Vagina (tissue), 2 donors: Measurements from ENCODE around the gene TEX264. TPM values are rescaled to one million over a fixed set of nuclear protein-coding genes. Genes with fewer than 3 reads are reported as not detected.
"Not testable (repeated sequence)": the region's sequence is repeated elsewhere in the genome, so short reads cannot be mapped to it uniquely, and the experiment has no call there.

Experiments
- DNase-seq, 2 donors: peaks; one replicate each; pipeline ENCODE4 v3.0.0-alpha.2; 2017; ENCODE audit errors: extremely low spot score in 2 of 2
- H3K27ac ChIP-seq: fragments of 200-600 bp; sonication (generic); one replicate; pipeline ENCODE4 v1.5.1; 2019
- H3K27me3 ChIP-seq: fragments of 200-600 bp; sonication (generic); one replicate; pipeline ENCODE4 v1.5.1; 2019
- H3K36me3 ChIP-seq, 2 donors: fragments of 200-600 bp; sonication (generic); one replicate each; pipeline ENCODE4 v1.5.1; 2017 to 2019
- H3K4me1 ChIP-seq: fragments of 200-600 bp; sonication (generic); one replicate; pipeline ENCODE4 v1.5.1; 2019
- H3K4me3 ChIP-seq, 2 donors: fragments of 200-600 bp; sonication (generic); 1 replicate in 1 of 2; 2 replicates in 1 of 2; pipeline ENCODE4 v1.5.1; 2016 to 2019
- H3K9me3 ChIP-seq: fragments of 200-600 bp; sonication (generic); one replicate; pipeline ENCODE4 v1.5.1; 2019
- POLR2A ChIP-seq, 2 donors: fragments of 450-650 bp; IDR thresholded peaks; one replicate each; pipeline ENCODE4 v1.6.1; 2017; ENCODE audit warnings: antibody characterized with exemption in 2 of 2, mild to moderate bottlenecking in 2 of 2, moderate library complexity in 2 of 2
- POLR2AphosphoS5 ChIP-seq, 2 donors: sonication (generic); formaldehyde crosslinking; IDR thresholded peaks; one replicate each; pipeline ENCODE4 v1.9.0; 2017; ENCODE audit warnings: antibody characterized with exemption in 2 of 2, mild to moderate bottlenecking in 2 of 2, low read depth in 1 of 2; ENCODE audit not compliant: insufficient read depth in 1 of 2
- intact Hi-C: fragments of 100-400 bp; cut with DNase I; formaldehyde crosslinking; loops from one replicate; pipeline ENCODE4 v1.15.1; 2023
- total RNA-seq: library from RNA; depleted of rRNA; stranded (reverse); fragments of >200 nt; gene quantifications from one replicate; pipeline ENCODE4 v1.2.3, GENCODE V29; 2016
- TF ChIP-seq, protein P1 (sequence below), 3 experiments: fragments of 450-650 bp in 2 of 3; fragments of 200-600 bp in 1 of 3; sonication (generic) in 1 of 3; IDR thresholded peaks; one replicate each; pipeline ENCODE4 v1.5.1; 2017 to 2019; ENCODE audit warnings: antibody characterized with exemption in 3 of 3, mild to moderate bottlenecking in 2 of 3, moderate library complexity in 2 of 3

Gene TEX264
- total RNA-seq, 1 donor from 2014 or later: 66.8 TPM

DNA sequence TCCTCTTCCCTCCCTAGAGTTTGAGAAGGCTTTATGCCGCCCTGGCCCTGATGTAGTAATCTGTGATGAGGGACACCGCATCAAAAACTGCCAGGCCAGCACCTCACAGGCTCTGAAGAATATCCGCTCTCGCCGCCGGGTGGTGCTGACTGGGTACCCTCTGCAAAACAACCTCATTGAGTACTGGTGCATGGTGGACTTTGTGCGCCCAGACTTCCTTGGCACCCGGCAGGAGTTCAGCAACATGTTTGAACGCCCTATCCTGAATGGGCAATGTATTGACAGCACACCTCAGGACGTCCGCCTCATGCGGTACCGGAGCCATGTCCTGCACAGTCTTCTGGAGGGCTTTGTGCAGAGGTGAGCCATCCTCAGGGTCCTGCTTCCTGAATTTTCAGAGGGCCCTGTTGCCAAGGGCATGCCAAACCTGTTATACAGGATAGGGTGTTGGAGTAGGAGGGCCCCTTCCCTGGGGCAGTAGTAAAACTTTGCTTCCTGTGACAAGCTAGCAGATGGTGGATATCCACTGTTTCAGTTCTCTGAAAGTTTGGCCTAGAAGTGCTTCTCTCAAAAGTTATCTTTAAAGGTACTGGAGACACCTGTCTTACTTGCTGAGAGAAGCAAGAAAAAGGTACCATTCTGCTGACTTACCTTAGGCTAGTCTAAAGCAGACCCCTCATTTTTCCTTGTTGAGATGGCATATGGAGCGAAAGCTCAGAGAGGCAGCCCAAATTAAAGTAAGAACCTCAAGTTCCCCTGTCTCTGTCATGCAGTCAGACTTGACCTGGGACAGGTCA lies 33.7 kb upstream of the TEX264 start:
- H3K36me3 ChIP-seq: peaks cover 5 to 91% of the 10 kb centered on the region in 2 donors
- TF ChIP-seq POLR2A (IDR thresholded peaks at IDR 0.05) (no peak), POLR2AphosphoS5 (IDR thresholded peaks at IDR 0.05; ENCODE audit: insufficient read depth in 1 of 2, low read depth in 1 of 2) (no peak)
- TF ChIP-seq, protein P1, sequence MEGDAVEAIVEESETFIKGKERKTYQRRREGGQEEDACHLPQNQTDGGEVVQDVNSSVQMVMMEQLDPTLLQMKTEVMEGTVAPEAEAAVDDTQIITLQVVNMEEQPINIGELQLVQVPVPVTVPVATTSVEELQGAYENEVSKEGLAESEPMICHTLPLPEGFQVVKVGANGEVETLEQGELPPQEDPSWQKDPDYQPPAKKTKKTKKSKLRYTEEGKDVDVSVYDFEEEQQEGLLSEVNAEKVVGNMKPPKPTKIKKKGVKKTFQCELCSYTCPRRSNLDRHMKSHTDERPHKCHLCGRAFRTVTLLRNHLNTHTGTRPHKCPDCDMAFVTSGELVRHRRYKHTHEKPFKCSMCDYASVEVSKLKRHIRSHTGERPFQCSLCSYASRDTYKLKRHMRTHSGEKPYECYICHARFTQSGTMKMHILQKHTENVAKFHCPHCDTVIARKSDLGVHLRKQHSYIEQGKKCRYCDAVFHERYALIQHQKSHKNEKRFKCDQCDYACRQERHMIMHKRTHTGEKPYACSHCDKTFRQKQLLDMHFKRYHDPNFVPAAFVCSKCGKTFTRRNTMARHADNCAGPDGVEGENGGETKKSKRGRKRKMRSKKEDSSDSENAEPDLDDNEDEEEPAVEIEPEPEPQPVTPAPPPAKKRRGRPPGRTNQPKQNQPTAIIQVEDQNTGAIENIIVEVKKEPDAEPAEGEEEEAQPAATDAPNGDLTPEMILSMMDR (IDR thresholded peaks at IDR 0.05): no peak
- no peak overlapping the region for H3K27ac ChIP-seq
- H3K9me3 ChIP-seq: no peaks in the 10 kb centered on the region
- intact Hi-C loops: no loop called here
- no peak overlapping the region for H3K4me3 ChIP-seq
- no peaks in the 10 kb centered on the region for H3K4me1 ChIP-seq
- H3K27me3 ChIP-seq: no peaks in the 10 kb centered on the region
- DNase-seq: no peak

DNA sequence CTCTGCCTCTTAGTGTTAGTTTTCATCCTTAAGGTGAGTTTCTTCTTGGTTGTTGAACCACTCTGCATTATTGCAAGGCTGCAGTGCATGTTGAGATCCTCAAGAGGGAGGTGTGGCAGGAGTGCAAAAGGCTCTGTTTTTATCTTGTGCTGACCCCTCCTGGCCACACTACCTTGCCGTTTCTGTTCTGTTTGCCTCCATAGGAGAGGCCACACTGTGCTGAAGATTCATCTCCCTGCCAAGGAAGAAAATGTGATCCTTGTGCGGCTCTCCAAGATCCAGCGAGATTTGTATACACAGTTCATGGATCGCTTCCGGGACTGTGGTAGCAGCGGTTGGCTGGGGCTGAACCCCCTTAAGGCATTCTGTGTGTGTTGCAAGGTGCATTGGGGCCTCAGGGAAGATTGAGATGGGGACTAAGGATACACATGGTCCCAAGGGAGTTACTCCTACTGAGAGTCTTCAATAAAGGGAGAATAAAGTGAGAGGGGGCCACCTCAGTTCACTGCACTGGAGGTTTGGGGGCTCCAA lies 33.0 kb upstream of the TEX264 start:
- no peak overlapping the region for H3K27ac ChIP-seq
- intact Hi-C loops: no loop called here
- no peak for DNase-seq
- H3K4me1 ChIP-seq: no peaks in the 10 kb centered on the region
- no peaks in the 10 kb centered on the region for H3K27me3 ChIP-seq
- H3K9me3 ChIP-seq: no peaks in the 10 kb centered on the region
- no peak overlapping the region for H3K4me3 ChIP-seq
- H3K36me3 ChIP-seq: peaks cover 5 to 92% of the 10 kb centered on the region in 2 donors
- TF ChIP-seq, protein P1 (IDR thresholded peaks at IDR 0.05): peak in 1 of 3 experiments; percentile 24
- TF ChIP-seq POLR2AphosphoS5 (IDR thresholded peaks at IDR 0.05; ENCODE audit: insufficient read depth in 1 of 2, low read depth in 1 of 2): no peak

DNA sequence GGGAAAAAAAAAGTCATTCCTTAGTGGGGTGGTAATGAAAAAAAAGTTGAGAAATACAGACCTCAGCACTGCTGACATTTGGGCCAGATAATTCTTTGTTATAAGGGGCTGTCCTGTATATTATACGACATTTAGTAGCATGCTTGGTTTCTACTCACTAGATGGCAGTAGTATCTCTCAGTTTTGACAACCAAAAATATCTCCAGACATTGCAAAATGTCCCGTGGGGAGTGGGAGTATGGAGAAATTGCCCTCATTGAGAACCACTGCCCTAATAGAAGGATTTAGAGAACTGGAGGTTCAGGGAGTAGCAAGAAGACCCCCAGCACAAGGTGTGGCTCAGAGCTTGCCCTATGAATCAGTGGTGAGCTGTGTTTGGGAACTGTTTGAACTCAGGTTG lies 28.6 kb upstream of the TEX264 start:
- Histone ChIP-seq H3K36me3 (peaks cover 0 to 97% of the 10 kb centered on the region in 2 donors), H3K4me1 (no peaks in the 10 kb centered on the region), H3K27ac (no peak overlapping the region), H3K9me3 (no peaks in the 10 kb centered on the region), H3K4me3 (no peak overlapping the region), H3K27me3 (no peaks in the 10 kb centered on the region)
- no peak for DNase-seq
- TF ChIP-seq, protein P1 (IDR thresholded peaks at IDR 0.05): no peak
- TF ChIP-seq POLR2A (IDR thresholded peaks at IDR 0.05) (no peak), POLR2AphosphoS5 (IDR thresholded peaks at IDR 0.05; ENCODE audit: insufficient read depth in 1 of 2, low read depth in 1 of 2) (no peak)
- intact Hi-C loops: no loop called here

DNA sequence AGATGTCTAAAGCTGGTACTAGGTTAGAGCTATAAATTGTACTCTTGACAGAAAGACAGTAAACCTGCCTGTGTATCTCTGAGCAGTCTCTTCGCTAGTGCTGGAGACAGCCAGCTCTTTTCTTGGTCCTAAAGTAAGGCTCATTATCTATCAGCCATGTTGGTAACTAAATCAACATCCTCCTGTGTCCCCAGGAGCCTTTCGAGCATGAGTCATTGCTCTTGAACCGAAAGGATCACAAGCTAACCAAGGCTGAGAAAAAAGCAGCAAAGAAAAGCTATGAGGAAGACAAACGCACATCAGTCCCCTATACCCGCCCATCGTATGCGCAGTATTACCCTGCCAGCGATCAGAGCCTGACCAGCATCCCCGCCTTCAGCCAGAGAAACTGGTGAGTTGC lies 25.0 kb upstream of the TEX264 start:
- Histone ChIP-seq H3K36me3 (peaks cover 0 to 78% of the 10 kb centered on the region in 2 donors), H3K4me1 (no peaks in the 10 kb centered on the region), H3K27me3 (no peaks in the 10 kb centered on the region), H3K4me3 (no peak overlapping the region), H3K27ac (no peak overlapping the region), H3K9me3 (no peaks in the 10 kb centered on the region)
- no peak for DNase-seq
- TF ChIP-seq, protein P1 (IDR thresholded peaks at IDR 0.05): no peak
- TF ChIP-seq POLR2A (IDR thresholded peaks at IDR 0.05) (no peak), POLR2AphosphoS5 (IDR thresholded peaks at IDR 0.05; ENCODE audit: insufficient read depth in 1 of 2, low read depth in 1 of 2) (no peak)
- intact Hi-C loops: no loop called here

DNA sequence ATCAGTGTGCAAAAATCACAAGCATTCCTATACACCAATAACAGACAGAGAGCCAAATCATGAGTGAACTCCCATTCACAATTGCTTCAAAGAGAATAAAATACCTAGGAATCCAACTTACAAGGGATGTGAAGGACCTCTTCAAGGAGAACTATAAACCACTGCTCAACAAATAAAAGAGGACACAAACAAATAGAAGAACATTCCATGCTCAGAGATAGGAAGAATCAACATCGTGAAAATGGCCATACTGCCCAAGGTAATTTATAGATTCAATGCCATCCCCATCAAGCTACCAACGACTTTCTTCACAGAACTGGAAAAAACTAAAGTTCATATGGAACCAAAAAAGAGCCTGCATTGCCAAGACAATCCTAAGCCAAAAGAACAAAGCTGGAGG lies 18.9 kb upstream of the TEX264 start:
- H3K27me3 ChIP-seq, H3K4me3 ChIP-seq, DNase-seq, H3K27ac ChIP-seq, intact Hi-C loops, H3K4me1 ChIP-seq, H3K9me3 ChIP-seq: not testable (repeated sequence)
- peaks cover 0 to 41% of the 10 kb centered on the region in 2 donors for H3K36me3 ChIP-seq

DNA sequence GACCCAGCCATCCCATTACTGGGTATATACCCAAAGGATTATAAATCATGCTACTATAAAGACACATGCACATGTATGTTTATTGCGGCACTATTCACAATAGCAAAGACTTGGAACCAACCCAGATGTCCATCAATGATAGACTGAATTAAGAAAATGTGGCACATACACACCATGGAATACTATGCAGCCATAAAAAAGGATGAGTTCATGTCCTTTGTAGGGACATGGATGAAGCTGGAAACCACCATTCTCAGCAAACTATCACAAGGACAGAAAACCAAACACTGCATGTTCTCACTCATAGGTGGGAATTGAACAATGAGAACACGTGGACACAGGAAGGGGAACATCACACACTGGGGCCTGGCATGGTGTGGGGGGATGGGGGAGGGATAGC lies 17.6 kb upstream of the TEX264 start:
- H3K4me1 ChIP-seq, H3K4me3 ChIP-seq, H3K9me3 ChIP-seq, DNase-seq, intact Hi-C loops, H3K27me3 ChIP-seq, H3K27ac ChIP-seq: not testable (repeated sequence)
- peaks cover 0 to 34% of the 10 kb centered on the region in 2 donors for H3K36me3 ChIP-seq
